GM12873 (cell line): ENCODE results near the gene HLA-DQA1.
A peak's percentile ranks its signal among the peaks of the same experiment; 100 is the strongest.

Experiments used
- CTCF ChIP-seq: IDR thresholded peaks from 2 replicates; pipeline ENCODE4 v1.5.1; 2012; ENCODE audit warnings: low read depth, mild to moderate bottlenecking, moderate library complexity, low read length, control low read depth; ENCODE audit not compliant: insufficient read depth; ENCODE audit errors: missing control alignments

The HLA-DQA1 gene

GRCh38 chr6:32639440-32640394 lies 2.5 kb downstream of the HLA-DQA1 start:
- no peak for TF ChIP-seq CTCF

DNA sequence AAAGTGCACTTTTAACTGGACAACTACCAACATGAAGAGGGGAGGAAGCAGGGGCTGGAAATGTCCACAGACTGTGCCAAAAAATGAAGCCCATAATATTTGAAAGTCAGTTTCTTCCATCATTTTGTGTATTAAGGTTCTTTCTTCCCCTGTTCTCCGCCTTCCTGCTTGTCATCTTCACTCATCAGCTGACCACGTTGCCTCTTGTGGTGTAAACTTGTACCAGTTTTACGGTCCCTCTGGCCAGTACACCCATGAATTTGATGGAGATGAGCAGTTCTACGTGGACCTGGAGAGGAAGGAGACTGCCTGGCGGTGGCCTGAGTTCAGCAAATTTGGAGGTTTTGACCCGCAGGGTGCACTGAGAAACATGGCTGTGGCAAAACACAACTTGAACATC lies 3.9 kb downstream of the HLA-DQA1 start:
- no peak for TF ChIP-seq CTCF

GRCh38 chr6:32642720-32643106 lies 5.5 kb downstream of the HLA-DQA1 start:
- peak; percentile 9 for TF ChIP-seq CTCF

DNA sequence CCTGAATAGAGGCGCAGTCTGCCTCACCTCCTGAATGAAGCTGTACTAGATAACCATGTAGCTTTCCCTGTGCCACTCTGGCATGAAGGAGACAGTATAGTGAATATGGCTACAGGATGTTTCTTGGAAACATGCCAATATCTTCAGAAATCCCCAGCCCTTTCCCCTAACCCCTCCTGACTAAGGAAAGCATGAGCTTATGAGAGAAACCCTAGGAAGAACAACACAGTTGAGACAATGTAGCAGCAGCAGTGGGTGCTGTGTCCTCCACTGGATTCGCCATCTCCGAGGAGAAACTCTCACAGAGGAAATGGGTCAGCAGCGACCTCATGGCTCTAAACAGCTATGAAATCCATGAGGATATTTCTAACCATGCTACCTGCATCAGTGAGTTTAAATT lies 6.7 kb downstream of the HLA-DQA1 start:
- TF ChIP-seq CTCF: no peak

GRCh38 chr6:32645047-32645703 lies 8.0 kb downstream of the HLA-DQA1 start:
- no peak for TF ChIP-seq CTCF

- TF ChIP-seq CTCF: no peak
Observed at GRCh38 chr6:32655203-32655710, 18.1 kb downstream of the HLA-DQA1 start.

- TF ChIP-seq CTCF: no peak
Observed at GRCh38 chr6:32658268-32658897, 21.2 kb downstream of the HLA-DQA1 start.
